ENCODE measurements around the gene NTN3. TPM values are rescaled to one million over a fixed set of nuclear protein-coding genes. Genes with fewer than 3 reads are reported as not detected.
A peak's percentile ranks its signal among the peaks of the same experiment; 100 is the strongest.
"Not testable (repeated sequence)": the region's sequence is repeated elsewhere in the genome, so short reads cannot be mapped to it uniquely, and the experiment has no call there.

The NTN3 gene
- total RNA-seq, 1 experiment from 2014 or later: 5.6 TPM

- Histone ChIP-seq H3K36me3 (no peaks in the 10 kb centered on the region), H3K27me3 (no peaks in the 10 kb centered on the region), H3K4me1 (peaks cover 12% of the 10 kb centered on the region), H3K4me3 (peak overlapping the region; percentile 68), H3K9me3 (replicated peaks) (no peaks in the 10 kb centered on the region), H3K27ac (no peak overlapping the region)
- peak in 1 of 2 experiments; percentile 37 for DNase-seq
These were observed 4.6 kb downstream of the NTN3 start for GRCh38 chr16:2475413-2476344.

- H3K9me3 ChIP-seq (replicated peaks): no peaks in the 10 kb centered on the region
- H3K27ac ChIP-seq: no peak overlapping the region
- H3K27me3 ChIP-seq: no peaks in the 10 kb centered on the region
- DNase-seq: no peak
- H3K4me1 ChIP-seq: peaks cover 12% of the 10 kb centered on the region
- H3K36me3 ChIP-seq: no peaks in the 10 kb centered on the region
- no peak overlapping the region for H3K4me3 ChIP-seq
These were observed 5.2 kb downstream of the NTN3 start for GRCh38 chr16:2476345-2476720.

DNA sequence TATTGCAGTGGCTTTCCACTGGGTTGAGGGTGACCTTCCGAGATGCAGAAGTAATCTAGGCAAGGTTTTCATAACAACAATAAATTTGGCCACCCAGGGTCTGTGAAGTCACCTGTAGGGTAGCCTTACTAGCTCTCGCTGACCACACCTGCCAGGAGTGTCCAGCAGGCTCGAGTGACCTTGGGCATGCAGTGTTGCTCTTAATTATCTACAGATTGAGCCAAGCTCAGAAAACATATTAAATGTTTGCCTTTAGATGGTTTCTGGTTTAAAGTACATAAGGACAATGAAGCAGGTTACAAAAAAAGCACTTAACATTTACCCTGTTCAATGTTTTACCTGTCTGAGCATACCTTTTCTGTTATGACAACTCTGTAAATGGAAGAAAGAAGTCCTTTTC, 5.6 kb downstream of the NTN3 start:
- Histone ChIP-seq H3K27ac (no peak overlapping the region), H3K9me3 (replicated peaks) (no peaks in the 10 kb centered on the region), H3K27me3 (no peaks in the 10 kb centered on the region), H3K4me3 (no peak overlapping the region), H3K4me1 (peaks cover 16% of the 10 kb centered on the region), H3K36me3 (no peaks in the 10 kb centered on the region)
- DNase-seq: no peak

- H3K27me3 ChIP-seq: no peaks in the 10 kb centered on the region
- H3K27ac ChIP-seq: no peak overlapping the region
- H3K36me3 ChIP-seq: no peaks in the 10 kb centered on the region
- H3K4me1 ChIP-seq: peaks cover 16% of the 10 kb centered on the region
- no peaks in the 10 kb centered on the region for H3K9me3 ChIP-seq (replicated peaks)
- DNase-seq: no peak
- no peak overlapping the region for H3K4me3 ChIP-seq
These were observed 6.2 kb downstream of the NTN3 start for GRCh38 chr16:2477327-2477726.

GRCh38 chr16:2478279-2478678, 7.2 kb downstream of the NTN3 start:
- Histone ChIP-seq H3K4me3 (no peak overlapping the region), H3K4me1 (peaks cover 21% of the 10 kb centered on the region)
- DNase-seq: no peak

DNA sequence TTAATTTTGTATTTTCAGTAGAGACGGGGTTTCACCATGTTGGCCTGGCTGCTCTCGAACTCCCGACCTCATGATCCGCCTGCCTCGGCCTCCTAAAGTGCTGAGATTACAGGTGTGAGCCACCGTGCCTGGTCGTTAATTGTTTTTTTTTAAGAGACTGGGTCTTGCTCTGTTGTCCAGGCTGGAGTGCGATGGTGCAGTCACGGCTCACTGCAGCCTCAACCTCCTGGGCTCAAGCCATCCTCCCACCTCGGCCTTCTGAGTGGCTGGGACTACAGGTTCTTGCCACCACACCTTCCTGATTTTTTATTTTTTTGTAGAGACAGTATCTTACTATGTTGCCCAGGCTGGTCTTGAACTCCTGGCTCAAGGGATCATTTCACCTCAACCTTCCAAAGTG, 8.9 kb downstream of the NTN3 start:
- DNase-seq: not testable (repeated sequence)

More at GRCh38 chr16:2478279-2478678, 7.2 kb downstream of the NTN3 start:
- H3K27me3 ChIP-seq: no peaks in the 10 kb centered on the region
- H3K27ac ChIP-seq: no peak overlapping the region
- no peaks in the 10 kb centered on the region for H3K36me3 ChIP-seq
- no peaks in the 10 kb centered on the region for H3K9me3 ChIP-seq (replicated peaks)

GRCh38 chr16:2480948-2481347, 9.9 kb downstream of the NTN3 start:
- H3K9me3 ChIP-seq (replicated peaks): no peaks in the 10 kb centered on the region
- H3K36me3 ChIP-seq: no peaks in the 10 kb centered on the region
- no peak overlapping the region for H3K4me3 ChIP-seq
- no peak for DNase-seq
- H3K4me1 ChIP-seq: peaks cover 22% of the 10 kb centered on the region
- H3K27ac ChIP-seq: no peak overlapping the region
- H3K27me3 ChIP-seq: no peaks in the 10 kb centered on the region

More for the DNA sequence above, 8.9 kb downstream of the NTN3 start:
- H3K9me3 ChIP-seq (replicated peaks); H3K27me3 ChIP-seq; H3K27ac ChIP-seq; H3K36me3 ChIP-seq; H3K4me3 ChIP-seq: not testable (repeated sequence)
- peaks cover 22% of the 10 kb centered on the region for H3K4me1 ChIP-seq

GRCh38 chr16:2481676-2482075, 10.6 kb downstream of the NTN3 start:
- no peaks in the 10 kb centered on the region for H3K9me3 ChIP-seq (replicated peaks)

GRCh38 chr16:2482249-2482648, 11.2 kb downstream of the NTN3 start:
- peak overlapping the region; percentile 45 for H3K4me3 ChIP-seq
- H3K9me3 ChIP-seq (replicated peaks): no peaks in the 10 kb centered on the region
- H3K27ac ChIP-seq: peak overlapping the region; percentile 70
- peak; percentile 58 to 72 for DNase-seq
- no peaks in the 10 kb centered on the region for H3K27me3 ChIP-seq
- peaks cover 29% of the 10 kb centered on the region for H3K4me1 ChIP-seq
- no peaks in the 10 kb centered on the region for H3K36me3 ChIP-seq

More at GRCh38 chr16:2481676-2482075, 10.6 kb downstream of the NTN3 start:
- Histone ChIP-seq H3K36me3 (no peaks in the 10 kb centered on the region), H3K27ac (peak overlapping the region; percentile 70), H3K4me3 (no peak overlapping the region), H3K27me3 (no peaks in the 10 kb centered on the region), H3K4me1 (peaks cover 24% of the 10 kb centered on the region)
- no peak for DNase-seq

DNA sequence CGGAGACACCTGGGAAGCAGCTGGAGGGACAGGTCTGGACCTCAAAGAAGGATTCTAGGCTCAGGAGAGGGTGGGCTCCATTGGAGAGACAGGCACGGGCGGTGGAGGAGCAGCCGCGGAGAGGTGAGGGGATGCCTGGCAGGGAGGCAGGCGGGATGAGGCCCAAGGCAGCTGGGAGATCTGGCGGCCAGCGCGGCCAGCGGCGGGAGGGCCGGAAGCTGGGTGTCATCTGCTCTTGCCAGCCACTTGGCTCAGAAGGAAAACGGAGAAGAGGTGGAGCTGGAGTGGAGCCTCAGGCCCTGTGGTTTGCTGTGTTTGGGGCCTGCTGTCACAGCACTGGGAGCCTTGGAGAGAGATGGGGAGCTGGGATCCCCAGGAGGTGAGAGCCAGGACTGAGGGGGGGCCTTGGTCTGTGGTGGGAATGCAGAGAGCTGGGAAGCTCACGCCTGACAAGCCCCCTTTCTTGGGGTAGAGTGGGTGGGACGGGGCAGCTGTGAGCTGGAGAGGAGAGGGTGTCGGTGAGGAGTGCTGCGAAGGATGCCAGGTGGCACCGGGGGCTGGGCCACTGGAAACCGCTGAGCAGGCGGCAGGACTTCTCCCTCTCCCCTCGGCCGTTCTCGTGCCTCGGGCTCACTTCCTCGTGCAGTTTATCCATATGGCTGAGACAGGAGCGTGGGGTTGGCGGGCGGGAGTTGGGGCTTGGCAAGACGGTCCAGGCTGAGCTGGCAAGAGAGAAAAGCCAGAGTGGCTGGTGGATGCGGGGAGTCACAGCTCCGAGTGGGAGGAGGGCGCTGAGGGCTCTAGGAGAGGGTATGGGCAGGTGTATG, 11.8 kb downstream of the NTN3 start:
- Histone ChIP-seq H3K9me3 (replicated peaks) (no peaks in the 10 kb centered on the region), H3K36me3 (no peaks in the 10 kb centered on the region), H3K27me3 (no peaks in the 10 kb centered on the region), H3K27ac (peak overlapping the region; percentile 70), H3K4me3 (peak overlapping the region; percentile 45), H3K4me1 (peaks cover 33% of the 10 kb centered on the region)
- DNase-seq: peak; percentile 79 to 88

GRCh38 chr16:2483939-2484897, 13.1 kb downstream of the NTN3 start:
- H3K36me3 ChIP-seq: no peaks in the 10 kb centered on the region
- no peak for DNase-seq
- H3K9me3 ChIP-seq (replicated peaks): no peaks in the 10 kb centered on the region
- no peak overlapping the region for H3K27ac ChIP-seq
- H3K4me1 ChIP-seq: peaks cover 33% of the 10 kb centered on the region
- peak overlapping the region; percentile 45 for H3K4me3 ChIP-seq
- H3K27me3 ChIP-seq: no peaks in the 10 kb centered on the region

DNA sequence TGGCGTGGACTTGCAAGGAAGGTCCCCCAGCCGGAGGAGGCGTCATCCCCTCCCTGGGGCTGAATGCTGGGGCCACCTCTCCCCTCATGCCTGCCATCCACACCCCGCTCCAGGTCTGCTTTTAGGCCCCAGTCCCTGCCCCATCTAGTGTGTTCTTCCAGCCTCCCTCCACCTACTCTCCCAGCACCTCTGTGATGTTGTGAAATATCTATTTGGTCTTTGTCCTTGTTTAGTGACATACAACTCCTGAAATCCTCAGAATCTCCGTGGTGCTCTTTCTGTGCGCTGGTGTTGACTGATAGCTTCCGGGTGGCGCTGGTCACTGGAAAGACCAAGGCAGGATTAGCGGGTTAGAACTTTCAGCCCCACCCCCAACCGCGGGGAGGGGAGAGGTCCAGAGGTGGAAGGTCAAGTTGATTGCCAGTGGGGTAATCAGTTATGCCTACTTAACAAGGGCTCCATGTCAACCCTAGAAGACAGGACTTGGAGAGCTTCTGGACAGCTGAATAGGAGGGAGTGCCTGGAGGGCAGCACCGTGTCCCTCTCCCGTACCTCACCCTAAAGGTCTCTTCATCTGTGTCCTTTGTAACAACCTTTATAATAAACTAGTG, 13.9 kb downstream of the NTN3 start:
- H3K9me3 ChIP-seq (replicated peaks): no peaks in the 10 kb centered on the region
- H3K4me3 ChIP-seq: no peak overlapping the region
- peaks cover 37% of the 10 kb centered on the region for H3K4me1 ChIP-seq
- H3K36me3 ChIP-seq: no peaks in the 10 kb centered on the region
- no peak for DNase-seq
- H3K27me3 ChIP-seq: no peaks in the 10 kb centered on the region
- no peak overlapping the region for H3K27ac ChIP-seq

DNA sequence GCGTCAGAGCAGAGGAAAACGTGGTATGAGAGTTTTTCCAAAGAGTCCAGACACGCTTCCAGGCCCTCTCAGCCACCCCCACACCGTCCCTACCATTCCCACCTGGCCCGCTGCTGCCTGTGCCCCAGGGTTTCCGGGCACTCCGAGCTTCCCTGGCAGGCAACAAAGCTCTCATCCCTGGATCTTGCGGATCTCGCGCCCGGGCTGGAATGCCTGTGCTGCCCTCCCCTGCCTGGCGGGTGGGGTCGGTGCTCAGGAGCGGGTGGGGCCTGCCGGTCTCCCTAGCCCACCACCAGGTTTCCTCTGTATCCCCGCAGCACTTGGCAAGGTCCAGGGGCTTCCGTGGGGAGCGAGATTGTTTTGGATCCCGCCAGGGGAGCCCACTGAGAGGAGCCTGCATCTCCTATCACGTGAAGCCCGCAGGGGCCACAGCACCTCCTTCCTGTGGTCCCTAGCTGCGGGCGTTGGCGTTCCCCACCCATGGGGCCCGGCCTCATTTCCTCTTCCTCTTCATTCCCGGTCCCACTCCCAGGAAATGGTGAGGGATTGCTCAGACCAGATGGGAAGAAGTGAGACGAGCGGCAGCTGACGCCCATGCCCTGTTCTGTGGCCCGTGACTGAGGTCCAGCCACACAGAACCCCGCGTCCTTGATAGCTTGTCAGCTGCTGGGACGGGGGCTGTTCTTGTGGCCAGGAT, 14.9 kb downstream of the NTN3 start:
- no peak for DNase-seq
- Histone ChIP-seq H3K27me3 (no peaks in the 10 kb centered on the region), H3K9me3 (replicated peaks) (no peaks in the 10 kb centered on the region), H3K27ac (no peak overlapping the region; the same call in 1 of the 2 replicates), H3K4me1 (peaks cover 45% of the 10 kb centered on the region), H3K36me3 (no peaks in the 10 kb centered on the region), H3K4me3 (no peak overlapping the region)
